Astrocyte (in vitro differentiated cells and primary cell): Measurements from ENCODE around the gene BAZ1A. TPM values are rescaled to one million over a fixed set of nuclear protein-coding genes. Genes with fewer than 3 reads are reported as not detected.

Experiments
- DNase-seq: peaks from one replicate; pipeline ENCODE4 v3.0.0-alpha.2; 2010; ENCODE audit warnings: low read depth
- FAIRE-seq: peaks from 2 replicates; lab custom pipeline; 2011; peaks lifted over from hg19 to GRCh38; lab: Jason Lieb, UNC
- H2AFZ ChIP-seq: 2 replicates; pipeline ENCODE4 v1.6.0; 2012; ENCODE audit warnings: low read depth, low read length, inconsistent platforms
- H3K27ac ChIP-seq: 2 replicates; pipeline ENCODE4 v1.5.1; 2011; ENCODE audit warnings: low read depth, low read length, inconsistent platforms
- H3K27me3 ChIP-seq: 2 replicates; pipeline ENCODE4 v1.6.0; 2011; ENCODE audit warnings: low read length, inconsistent platforms; ENCODE audit not compliant: insufficient read depth
- H3K36me3 ChIP-seq: 2 replicates; pipeline ENCODE4 v1.5.1; 2011; ENCODE audit warnings: low read length, inconsistent platforms; ENCODE audit not compliant: insufficient read depth
- H3K4me1 ChIP-seq: 2 replicates; pipeline ENCODE4 v1.5.1; 2011; ENCODE audit warnings: low read length, inconsistent platforms; ENCODE audit not compliant: insufficient read depth
- H3K4me2 ChIP-seq: 2 replicates; pipeline ENCODE4 v1.6.0; 2012; ENCODE audit warnings: low read length, inconsistent platforms
- H3K4me3 ChIP-seq: 2 replicates; pipeline ENCODE4 v1.5.1; 2011; ENCODE audit warnings: low read depth, mild to moderate bottlenecking, low read length, inconsistent platforms; ENCODE audit not compliant: insufficient read depth
- H3K79me2 ChIP-seq: 2 replicates; pipeline ENCODE4 v1.6.0; 2012; ENCODE audit warnings: mild to moderate bottlenecking, low read length, inconsistent platforms; ENCODE audit not compliant: insufficient read depth
- H3K9ac ChIP-seq: 2 replicates; pipeline ENCODE4 v1.6.0; 2012; ENCODE audit warnings: mild to moderate bottlenecking, low read length, inconsistent platforms
- H3K9me3 ChIP-seq: 2 replicates; pipeline ENCODE4 v1.5.1; 2012; ENCODE audit warnings: low read depth, mild to moderate bottlenecking, low read length, inconsistent platforms; ENCODE audit not compliant: insufficient read depth
- H4K20me1 ChIP-seq: 2 replicates; pipeline ENCODE4 v1.6.0; 2012; ENCODE audit warnings: low read length, inconsistent platforms; ENCODE audit not compliant: insufficient read depth
- H3K27ac Mint-ChIP-seq: one replicate; pipeline ENCODE4 v1.8.0; 2021; ENCODE audit warnings: mild to moderate bottlenecking, mixed read lengths; ENCODE audit not compliant: unreplicated experiment
- H3K27me3 Mint-ChIP-seq: one replicate; pipeline ENCODE4 v1.8.0; 2021; ENCODE audit warnings: low read depth, mixed read lengths; ENCODE audit not compliant: unreplicated experiment
- H3K36me3 Mint-ChIP-seq: one replicate; pipeline ENCODE4 v1.8.0; 2021; ENCODE audit warnings: low read depth, mixed read lengths; ENCODE audit not compliant: unreplicated experiment
- H3K4me1 Mint-ChIP-seq: one replicate; pipeline ENCODE4 v1.8.0; 2021; ENCODE audit warnings: low read depth, mixed read lengths; ENCODE audit not compliant: unreplicated experiment
- H3K4me3 Mint-ChIP-seq: one replicate; pipeline ENCODE4 v1.8.0; 2021; ENCODE audit warnings: mild to moderate bottlenecking, moderate library complexity, mixed read lengths; ENCODE audit not compliant: unreplicated experiment
- H3K9me3 Mint-ChIP-seq: one replicate; pipeline ENCODE4 v1.8.0; 2021; ENCODE audit warnings: mild to moderate bottlenecking, mixed read lengths; ENCODE audit not compliant: unreplicated experiment
- EZH2 ChIP-seq: IDR thresholded peaks from 2 replicates; pipeline ENCODE4 v1.6.1; 2012; ENCODE audit warnings: mild to moderate bottlenecking, low read length, inconsistent platforms; ENCODE audit not compliant: insufficient read depth
- total RNA-seq: library from RNA; stranded (reverse); gene quantifications from 2 replicates; pipeline ENCODE4 v1.2.1, GENCODE V29; 2021
- TF ChIP-seq, protein P1 (sequence below): IDR thresholded peaks from 2 replicates; pipeline ENCODE4 v1.5.1; 2011; ENCODE audit warnings: low read depth, mild to moderate bottlenecking, inconsistent platforms, low read length, moderate library complexity; ENCODE audit not compliant: insufficient read depth

BAZ1A gene
- total RNA-seq, 1 donor from 2014 or later: 36.9 TPM

DNA sequence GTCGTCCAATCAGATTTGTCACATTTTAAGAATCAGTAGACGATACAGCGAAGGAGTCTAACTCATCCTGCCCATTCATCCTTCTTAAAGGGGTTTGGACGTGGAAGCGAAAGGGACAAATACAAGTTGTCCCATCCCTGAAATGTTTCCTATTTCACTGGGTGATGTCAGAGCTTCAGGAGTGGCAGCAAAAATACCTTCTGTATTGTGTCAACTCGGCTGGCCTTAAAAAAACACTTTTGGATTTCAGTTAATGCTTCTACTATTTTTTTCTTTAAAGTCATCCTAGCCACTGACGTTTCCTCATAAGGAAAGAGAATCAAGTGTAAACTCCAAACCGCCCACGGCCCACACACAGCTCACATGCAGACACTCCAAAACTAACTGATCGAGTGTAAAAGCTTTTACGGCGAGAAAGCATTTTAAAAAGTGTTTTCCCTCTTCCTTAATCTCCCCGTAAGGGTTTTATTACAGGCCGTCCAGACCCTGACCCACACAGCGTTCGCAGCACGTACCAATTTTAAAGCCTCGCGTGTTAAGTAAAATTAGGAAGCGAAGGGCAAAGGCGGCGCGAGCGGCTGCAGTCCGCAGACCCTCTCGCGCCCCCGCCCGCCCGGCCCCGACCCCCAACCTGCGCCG, 161.4 kb downstream of the BAZ1A start:
- H3K36me3 Mint-ChIP-seq: no peaks in the 10 kb centered on the region
- Histone ChIP-seq H3K79me2 (peaks cover 37% of the 10 kb centered on the region), H3K9me3 (no peaks in the 10 kb centered on the region), H3K4me3 (peak overlapping the region; percentile 70), H4K20me1 (no peaks in the 10 kb centered on the region), H3K36me3 (peaks cover 21% of the 10 kb centered on the region), H3K4me1 (peaks cover 29% of the 10 kb centered on the region), H3K9ac (peak overlapping the region; percentile 95), H2AFZ (no peak overlapping the region), H3K27ac (peak overlapping the region; percentile 94), H3K4me2 (peak overlapping the region; percentile 83), H3K27me3 (no peaks in the 10 kb centered on the region)
- no peaks in the 10 kb centered on the region for H3K9me3 Mint-ChIP-seq
- DNase-seq: peak; percentile 83
- FAIRE-seq: peak; percentile 87
- peak overlapping the region; percentile 97 for H3K4me3 Mint-ChIP-seq
- peaks cover 35% of the 10 kb centered on the region for H3K4me1 Mint-ChIP-seq
- no peaks in the 10 kb centered on the region for H3K27me3 Mint-ChIP-seq
- H3K27ac Mint-ChIP-seq: peak overlapping the region; percentile 97
- TF ChIP-seq EZH2: no peak
- TF ChIP-seq, protein P1, sequence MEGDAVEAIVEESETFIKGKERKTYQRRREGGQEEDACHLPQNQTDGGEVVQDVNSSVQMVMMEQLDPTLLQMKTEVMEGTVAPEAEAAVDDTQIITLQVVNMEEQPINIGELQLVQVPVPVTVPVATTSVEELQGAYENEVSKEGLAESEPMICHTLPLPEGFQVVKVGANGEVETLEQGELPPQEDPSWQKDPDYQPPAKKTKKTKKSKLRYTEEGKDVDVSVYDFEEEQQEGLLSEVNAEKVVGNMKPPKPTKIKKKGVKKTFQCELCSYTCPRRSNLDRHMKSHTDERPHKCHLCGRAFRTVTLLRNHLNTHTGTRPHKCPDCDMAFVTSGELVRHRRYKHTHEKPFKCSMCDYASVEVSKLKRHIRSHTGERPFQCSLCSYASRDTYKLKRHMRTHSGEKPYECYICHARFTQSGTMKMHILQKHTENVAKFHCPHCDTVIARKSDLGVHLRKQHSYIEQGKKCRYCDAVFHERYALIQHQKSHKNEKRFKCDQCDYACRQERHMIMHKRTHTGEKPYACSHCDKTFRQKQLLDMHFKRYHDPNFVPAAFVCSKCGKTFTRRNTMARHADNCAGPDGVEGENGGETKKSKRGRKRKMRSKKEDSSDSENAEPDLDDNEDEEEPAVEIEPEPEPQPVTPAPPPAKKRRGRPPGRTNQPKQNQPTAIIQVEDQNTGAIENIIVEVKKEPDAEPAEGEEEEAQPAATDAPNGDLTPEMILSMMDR: no peak

DNA sequence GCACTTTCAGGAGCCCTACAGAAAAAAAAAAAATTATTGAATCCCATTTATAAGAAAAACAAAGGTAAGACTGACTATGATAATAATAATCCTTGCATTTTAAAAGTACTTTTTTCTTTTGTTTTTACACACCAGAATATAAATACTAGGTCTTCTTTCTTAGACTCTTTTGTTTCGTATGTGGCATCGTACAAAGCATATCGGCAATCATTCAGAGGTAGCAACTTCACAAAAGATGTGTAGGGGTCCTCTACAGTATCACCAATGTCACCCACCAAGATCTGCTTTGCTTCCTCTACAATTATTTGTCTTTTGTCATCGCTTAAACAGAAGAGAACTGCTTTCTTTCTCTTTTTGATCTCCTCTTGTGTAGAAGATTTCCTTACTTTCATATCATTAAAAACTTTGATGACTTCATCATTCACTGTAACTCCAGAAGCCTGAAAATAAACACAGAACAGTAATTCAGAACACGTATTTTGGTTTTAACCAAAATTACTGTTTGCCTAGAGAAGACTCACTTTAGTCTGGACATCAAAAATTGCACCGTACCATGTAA, 162.0 kb downstream of the BAZ1A start:
- no peaks in the 10 kb centered on the region for H4K20me1 ChIP-seq
- peak overlapping the region; percentile 83 for H3K4me2 ChIP-seq
- no peak for DNase-seq
- H3K9me3 Mint-ChIP-seq: no peaks in the 10 kb centered on the region
- no peak overlapping the region for H2AFZ ChIP-seq
- TF ChIP-seq, protein P1: no peak
- TF ChIP-seq EZH2: no peak
- H3K36me3 Mint-ChIP-seq: no peaks in the 10 kb centered on the region
- H3K27ac ChIP-seq: peak overlapping the region; percentile 94
- peaks cover 29% of the 10 kb centered on the region for H3K4me1 ChIP-seq
- H3K27me3 Mint-ChIP-seq: no peaks in the 10 kb centered on the region
- peaks cover 21% of the 10 kb centered on the region for H3K36me3 ChIP-seq
- H3K27me3 ChIP-seq: no peaks in the 10 kb centered on the region
- H3K9me3 ChIP-seq: no peaks in the 10 kb centered on the region
- FAIRE-seq: no peak
- H3K4me3 Mint-ChIP-seq: peak overlapping the region; percentile 97
- H3K27ac Mint-ChIP-seq: peak overlapping the region; percentile 97
- H3K9ac ChIP-seq: peak overlapping the region; percentile 95
- H3K79me2 ChIP-seq: peaks cover 37% of the 10 kb centered on the region
- H3K4me3 ChIP-seq: peak overlapping the region; percentile 70
- peaks cover 32% of the 10 kb centered on the region for H3K4me1 Mint-ChIP-seq
